Kidney (tissue), 14 donors: ENCODE results near the gene ATAT1. TPM values are rescaled to one million over a fixed set of nuclear protein-coding genes. Genes with fewer than 3 reads are reported as not detected.

Experiments
- DNase-seq, 5 donors: peaks; one replicate each; pipeline ENCODE4 v3.0.0-alpha.2; 2013 to 2020
- FAIRE-seq: peaks from 2 replicates; lab custom pipeline; 2012; peaks lifted over from hg19 to GRCh38; lab: Jason Lieb, UNC
- H3K27ac ChIP-seq, 2 donors: one replicate each; pipeline ENCODE4 v1.7.0; 2013; ENCODE audit warnings: low read depth in 2 of 2, low read length in 2 of 2, inconsistent platforms in 1 of 2
- H3K27me3 ChIP-seq: one replicate; pipeline ENCODE4 v1.7.1; 2013; ENCODE audit warnings: low read length, inconsistent platforms; ENCODE audit not compliant: control insufficient read depth, insufficient read depth
- H3K36me3 ChIP-seq, 3 donors: one replicate each; pipeline versions ENCODE4 v1.7.0 to v1.7.1; 2013; ENCODE audit warnings: low read length in 3 of 3, control low read depth in 1 of 3, inconsistent platforms in 1 of 3; ENCODE audit not compliant: insufficient read depth in 3 of 3, control insufficient read depth in 2 of 3
- H3K4me1 ChIP-seq, 3 donors: one replicate each; pipeline versions ENCODE4 v1.7.0 to v1.7.1; 2013; ENCODE audit warnings: low read length in 3 of 3, inconsistent platforms in 1 of 3, low read depth in 1 of 3; ENCODE audit not compliant: control insufficient read depth in 2 of 3, insufficient read depth in 2 of 3
- H3K4me3 ChIP-seq, 3 donors: one replicate each; pipeline versions ENCODE4 v1.7.0 to v1.8.1; 2013; ENCODE audit warnings: low read length in 3 of 3, control low read depth in 1 of 3, inconsistent platforms in 1 of 3
- H3K9ac ChIP-seq, 3 donors: one replicate each; pipeline versions ENCODE4 v1.7.0 to v1.7.1; 2013; ENCODE audit warnings: low read length in 3 of 3, control low read depth in 1 of 3, inconsistent platforms in 1 of 3
- H3K9me3 ChIP-seq, 3 donors: one replicate each; pipeline versions ENCODE4 v1.7.0 to v1.7.1; 2013; ENCODE audit warnings: low read length in 3 of 3, control low read depth in 1 of 3, inconsistent platforms in 1 of 3; ENCODE audit not compliant: control insufficient read depth in 2 of 3, insufficient read depth in 1 of 3
- intact Hi-C: fragments of 100-400 bp; cut with DNase I; formaldehyde crosslinking; loops from one replicate; pipeline ENCODE4 v1.11.1; 2022
- polyA plus RNA-seq: library from polyadenylated mRNA; stranded (reverse); fragments of 350-450 nt; fragmentation: Illumina TruSeq; extraction: RNeasy Lipid Tissue Mini Kit (QIAGEN cat#74804); gene quantifications from one replicate; pipeline ENCODE4 v1.2.3, GENCODE V29; 2014; ENCODE audit warnings: low read depth, low replicate concordance; ENCODE audit not compliant: insufficient read depth
- total RNA-seq: library from RNA; stranded (reverse); fragmentation: NEBNext Ultra II Directional; extraction: Animal tissue kit (Norgen Biotek cat#: 25700); gene quantifications from one replicate; pipeline ENCODE4 v1.2.1, GENCODE V29; 2021
- TF ChIP-seq, protein P1 (sequence below): IDR thresholded peaks from 3 replicates; pipeline ENCODE4 v1.5.1; 2012; ENCODE audit warnings: mild to moderate bottlenecking, moderate library complexity, borderline replicate concordance; ENCODE audit not compliant: insufficient read depth; ENCODE audit errors: extremely low read depth
- donor health status: control.
- donor health status: control.
- donor health status: control.
- donor health status: control.
- donor health status: control.
- donor health status: DM: yes; HTN: yes; CAD: no.
- donor health status: Normal renal cell carcinoma (clear cell type).

Gene ATAT1
- total and polyA plus RNA-seq, 2 donors from 2014 or later = 10.4 to 12.4 TPM

GRCh38 chr6:30614843-30615218, 11.8 kb upstream of the ATAT1 start:
- TF ChIP-seq, protein P1, sequence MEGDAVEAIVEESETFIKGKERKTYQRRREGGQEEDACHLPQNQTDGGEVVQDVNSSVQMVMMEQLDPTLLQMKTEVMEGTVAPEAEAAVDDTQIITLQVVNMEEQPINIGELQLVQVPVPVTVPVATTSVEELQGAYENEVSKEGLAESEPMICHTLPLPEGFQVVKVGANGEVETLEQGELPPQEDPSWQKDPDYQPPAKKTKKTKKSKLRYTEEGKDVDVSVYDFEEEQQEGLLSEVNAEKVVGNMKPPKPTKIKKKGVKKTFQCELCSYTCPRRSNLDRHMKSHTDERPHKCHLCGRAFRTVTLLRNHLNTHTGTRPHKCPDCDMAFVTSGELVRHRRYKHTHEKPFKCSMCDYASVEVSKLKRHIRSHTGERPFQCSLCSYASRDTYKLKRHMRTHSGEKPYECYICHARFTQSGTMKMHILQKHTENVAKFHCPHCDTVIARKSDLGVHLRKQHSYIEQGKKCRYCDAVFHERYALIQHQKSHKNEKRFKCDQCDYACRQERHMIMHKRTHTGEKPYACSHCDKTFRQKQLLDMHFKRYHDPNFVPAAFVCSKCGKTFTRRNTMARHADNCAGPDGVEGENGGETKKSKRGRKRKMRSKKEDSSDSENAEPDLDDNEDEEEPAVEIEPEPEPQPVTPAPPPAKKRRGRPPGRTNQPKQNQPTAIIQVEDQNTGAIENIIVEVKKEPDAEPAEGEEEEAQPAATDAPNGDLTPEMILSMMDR = no peak
- H3K9ac ChIP-seq = peak overlapping the region; percentile 95 to 100 (median 96)
- H3K4me1 ChIP-seq = peaks cover 6 to 44% (median 34%) of the 10 kb centered on the region in 3 donors
- H3K36me3 ChIP-seq = peaks cover 5 to 17% (median 7%) of the 10 kb centered on the region in 3 donors
- FAIRE-seq = peak; percentile 92
- DNase-seq = peak; percentile 89 to 100 (median 95)
- intact Hi-C loops = no loop called here
- peak overlapping the region; percentile 91 to 99 (median 95) for H3K4me3 ChIP-seq
- no peaks in the 10 kb centered on the region for H3K9me3 ChIP-seq
- H3K27ac ChIP-seq = peak overlapping the region; percentile 94 to 99
- H3K27me3 ChIP-seq = no peaks in the 10 kb centered on the region

DNA sequence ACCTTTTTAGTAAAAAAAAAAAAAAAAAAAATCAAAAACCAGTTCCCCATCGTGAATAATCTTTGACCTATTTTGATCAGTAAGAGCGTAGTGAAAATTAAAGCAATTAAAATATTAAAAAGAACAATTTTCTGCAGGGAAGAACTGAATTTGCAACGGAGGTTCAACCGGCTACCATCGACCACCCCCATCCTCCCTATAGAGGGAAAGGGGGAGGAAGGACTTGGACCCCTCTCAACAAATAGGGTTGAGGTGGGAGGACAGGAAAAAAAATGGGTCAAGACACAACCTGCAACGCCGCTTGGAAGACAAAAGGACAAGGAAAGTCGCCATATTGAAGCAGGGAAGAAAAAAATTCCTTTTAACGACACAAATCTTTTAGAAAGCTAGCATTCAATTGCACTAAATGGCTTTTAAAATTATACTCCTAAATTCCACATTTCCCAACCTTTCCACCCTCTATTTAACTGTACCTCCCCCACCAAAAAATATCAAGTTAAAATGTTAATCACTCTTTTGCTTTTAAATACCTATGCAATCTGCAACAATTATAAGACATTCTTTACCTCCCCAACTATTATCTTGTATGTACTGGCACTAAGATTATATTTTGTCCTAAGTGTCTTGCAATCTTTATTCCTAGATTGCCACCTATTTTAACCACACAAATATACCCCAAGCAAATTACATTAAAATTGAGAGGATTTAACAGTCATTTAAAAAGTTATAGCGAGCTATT, 11.3 kb upstream of the ATAT1 start:
- Histone ChIP-seq H3K4me1 (peaks cover 6 to 44% (median 34%) of the 10 kb centered on the region in 3 donors), H3K36me3 (peaks cover 5 to 17% (median 7%) of the 10 kb centered on the region in 3 donors), H3K27ac (peak overlapping the region; percentile 94 to 99), H3K9me3 (no peaks in the 10 kb centered on the region), H3K4me3 (peak overlapping the region; percentile 91 to 99 (median 95)), H3K9ac (peak overlapping the region; percentile 95 to 100 (median 96)), H3K27me3 (no peaks in the 10 kb centered on the region)
- peak in 4 of 5 donors; percentile 72 to 94 (median 86) for DNase-seq
- no peak for FAIRE-seq
- intact Hi-C loops = no loop called here
- TF ChIP-seq, protein P1 = no peak

DNA sequence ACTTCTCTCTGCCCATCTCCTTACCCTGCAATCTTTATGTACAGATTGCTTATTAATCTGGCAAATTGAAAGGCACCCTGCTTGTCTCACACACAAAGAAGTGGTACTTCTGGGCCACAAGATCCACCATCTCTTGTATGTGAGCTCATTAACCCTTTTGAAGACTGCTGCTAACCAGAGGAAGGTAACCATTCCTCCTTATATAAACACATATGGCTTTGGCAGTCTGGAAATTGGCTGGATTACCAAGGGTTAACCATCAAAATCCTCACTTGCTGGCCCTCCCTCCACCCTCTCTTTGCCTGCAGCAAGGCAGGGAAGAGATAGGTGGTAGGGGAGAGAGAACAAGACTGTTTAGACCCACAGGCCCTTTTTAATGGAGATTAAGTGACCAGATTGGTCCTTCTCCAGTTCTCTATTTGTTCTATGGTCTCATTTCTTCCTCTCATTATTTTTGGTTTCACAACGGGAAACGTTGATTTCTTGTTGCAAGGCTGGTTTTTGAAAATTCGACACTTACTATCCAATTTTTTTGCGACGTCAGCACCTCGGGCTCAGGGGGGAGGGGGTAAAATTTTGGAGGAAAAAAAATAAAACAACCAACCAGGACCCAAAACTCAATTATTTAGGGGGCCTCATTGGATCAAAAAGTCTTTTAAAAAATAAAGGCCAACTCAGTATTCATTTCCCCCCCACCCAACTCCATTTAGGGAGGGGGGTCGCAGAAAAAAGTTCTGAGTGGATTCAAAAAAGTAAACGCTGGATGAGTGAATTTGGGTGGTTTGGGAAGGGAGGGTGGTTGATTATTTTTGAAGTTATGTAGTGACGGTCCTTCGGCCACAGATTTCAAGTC, 10.5 kb upstream of the ATAT1 start:
- DNase-seq (peak in 3 of 5 donors; percentile 31 to 72 (median 62)), FAIRE-seq (no peak)
- Histone ChIP-seq H3K27me3 (no peaks in the 10 kb centered on the region), H3K4me3 (peak overlapping the region; percentile 91 to 99 (median 95)), H3K9ac (peak overlapping the region; percentile 95 to 100 (median 96)), H3K36me3 (peaks cover 5 to 21% (median 7%) of the 10 kb centered on the region in 3 donors), H3K9me3 (no peaks in the 10 kb centered on the region), H3K4me1 (peaks cover 6 to 43% (median 33%) of the 10 kb centered on the region in 3 donors), H3K27ac (peak overlapping the region; percentile 94 to 99)
- TF ChIP-seq, protein P1 = no peak
- intact Hi-C loops = no loop called here
